NCI-H146 (cell line): Measurements from ENCODE around the gene EGR1.

Experiments used
- DNase-seq: peaks from one replicate; lab custom pipeline; 2025; lab: John Stamatoyannopoulos, UW

Gene EGR1

GRCh38 chr5:138453590-138453989 is 11.7 kb upstream of the EGR1 start:
- DNase-seq = no peak

- DNase-seq = no peak
Measured at GRCh38 chr5:138454121-138454520, 11.2 kb upstream of the EGR1 start.

DNA sequence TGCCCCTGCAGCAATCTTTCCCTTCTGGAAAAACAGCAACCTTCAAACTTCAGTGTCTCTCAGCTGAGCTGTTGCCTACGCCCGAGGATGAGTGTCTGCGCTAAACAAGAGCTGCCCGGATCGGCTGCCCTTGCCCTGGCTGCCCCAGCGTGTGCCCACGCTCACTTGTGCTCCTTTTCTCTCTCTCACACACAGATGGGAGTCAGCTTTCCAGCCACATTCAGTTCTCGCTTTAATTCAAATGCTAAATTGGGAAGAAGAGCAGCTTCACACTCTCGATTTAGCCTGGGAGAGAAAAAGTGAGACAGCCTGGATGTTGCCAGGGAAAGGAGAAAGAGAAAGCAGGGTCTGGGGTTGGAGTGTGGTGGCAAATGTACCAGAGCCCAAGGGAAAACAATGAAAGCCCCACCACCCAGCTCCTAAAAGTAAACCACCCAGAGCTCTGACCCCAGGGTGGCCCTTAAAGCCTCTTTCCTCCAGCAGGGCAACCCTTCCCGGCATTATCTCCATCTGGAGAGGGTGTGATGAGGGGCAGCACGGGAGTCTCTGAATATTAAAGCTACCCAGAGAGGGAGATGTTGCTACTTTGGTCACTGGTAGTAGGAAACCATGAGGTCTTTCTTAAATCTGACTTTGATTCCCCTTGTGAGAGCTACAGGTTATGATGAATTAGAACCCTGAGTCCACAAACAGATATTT is 9.9 kb upstream of the EGR1 start:
- DNase-seq = no peak

DNA sequence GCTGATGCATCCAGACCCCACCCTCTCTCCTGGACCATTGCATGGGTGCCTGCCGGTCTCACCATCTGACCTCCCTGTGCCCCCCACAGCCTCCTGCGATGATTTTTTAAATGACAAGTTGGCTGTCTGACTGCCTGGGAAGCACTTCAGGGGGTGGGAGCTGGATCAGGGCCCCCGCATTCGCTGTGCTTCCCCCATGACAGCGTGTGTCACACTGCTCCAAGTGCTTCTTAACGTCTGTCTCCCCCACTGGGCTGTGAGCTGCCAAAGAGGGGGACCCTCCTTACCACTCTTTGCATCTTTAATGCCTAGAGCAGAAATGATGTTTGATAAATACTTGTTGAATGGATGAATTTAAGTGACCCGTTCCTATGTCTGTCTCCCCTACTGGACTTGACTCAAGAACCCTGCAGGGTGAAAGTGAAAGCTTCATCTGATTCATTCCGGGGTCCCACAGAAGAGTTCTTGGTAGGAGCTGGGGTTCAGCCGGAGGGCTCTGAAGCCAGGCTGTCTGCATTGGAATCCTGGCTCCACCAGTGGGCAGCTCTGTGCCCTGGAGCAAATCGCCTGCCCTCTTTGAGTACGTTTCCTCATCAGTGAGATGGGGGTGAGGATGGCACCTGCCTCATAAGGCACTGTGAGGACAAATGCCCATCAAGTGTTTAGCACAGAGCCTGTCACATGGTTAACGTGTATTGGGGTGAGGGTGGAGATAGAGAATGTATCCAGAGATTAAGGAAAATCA is 7.6 kb upstream of the EGR1 start:
- DNase-seq = no peak

DNA sequence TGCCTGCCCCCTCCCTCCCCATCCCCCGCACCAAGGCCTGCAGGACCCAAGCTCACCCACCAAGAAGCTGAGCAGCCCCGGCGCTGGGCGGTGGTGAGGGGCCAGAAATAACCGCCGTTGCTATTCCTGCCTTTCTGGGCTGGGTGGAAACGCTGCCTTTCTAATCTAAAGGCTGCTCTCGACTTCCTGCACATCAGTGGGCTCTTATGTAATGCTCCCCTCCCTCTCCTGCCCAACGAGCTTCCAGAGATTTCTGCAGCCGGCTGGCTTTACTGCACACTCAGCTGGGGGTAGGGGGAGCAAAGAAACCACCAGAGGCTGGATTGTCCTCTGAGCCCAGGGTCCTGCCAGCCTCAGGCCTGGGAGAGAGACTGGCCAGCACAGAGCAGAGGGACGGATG is 6.9 kb upstream of the EGR1 start:
- DNase-seq = no peak

DNA sequence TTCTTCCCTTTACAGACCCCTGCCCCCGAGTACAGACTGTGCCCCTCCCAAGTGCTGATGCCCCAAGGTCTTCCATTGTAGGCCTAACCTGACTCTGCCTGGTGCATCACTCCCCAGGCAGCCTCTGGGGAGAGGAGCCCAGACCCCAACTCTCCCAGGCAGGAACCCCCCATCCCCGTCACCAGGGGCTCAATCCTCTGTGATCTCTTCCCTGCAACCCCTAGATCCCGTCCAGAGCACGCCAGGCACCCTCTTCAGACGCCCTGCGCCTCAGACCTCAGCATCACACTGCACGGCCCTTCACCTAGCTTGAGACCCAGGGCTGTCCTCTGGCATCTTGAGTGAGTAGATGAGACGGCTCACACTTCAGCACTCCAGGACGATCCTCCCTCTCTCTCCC is 6.4 kb upstream of the EGR1 start:
- DNase-seq = no peak

DNA sequence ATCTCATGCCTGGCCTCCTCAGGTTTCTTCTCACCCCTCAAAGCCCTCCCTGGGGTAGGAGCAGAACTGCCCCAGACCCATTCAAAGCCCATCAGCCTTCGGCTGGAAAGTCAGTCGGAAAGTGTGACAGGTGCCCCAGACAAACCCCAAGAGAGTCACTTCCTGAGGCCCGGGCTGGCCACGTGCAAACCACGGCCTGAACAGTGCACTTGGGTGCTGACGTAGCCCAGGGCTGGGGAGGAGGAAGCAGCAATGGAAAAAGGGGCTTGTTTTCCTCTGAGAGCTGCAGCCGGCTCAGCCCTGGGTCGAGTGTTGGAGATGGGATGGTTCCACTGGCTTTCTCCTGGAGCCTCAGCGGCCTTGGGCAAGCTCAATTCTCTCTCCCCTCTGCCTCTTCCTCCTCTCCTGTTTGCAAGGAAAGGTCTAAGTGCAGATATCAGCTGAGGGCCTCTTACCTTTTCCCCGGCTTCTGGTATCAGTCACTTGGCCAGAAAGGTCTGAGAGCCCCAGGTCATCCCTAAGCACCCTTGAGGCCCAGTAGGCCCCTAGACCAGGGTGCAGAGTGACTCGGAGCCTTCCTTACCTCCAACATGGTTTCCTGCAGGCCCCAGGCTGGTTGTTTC is 5.9 kb upstream of the EGR1 start:
- DNase-seq = no peak

- DNase-seq = no peak
Measured at GRCh38 chr5:138460032-138460693, 5.1 kb upstream of the EGR1 start.

- no peak for DNase-seq
Measured at GRCh38 chr5:138461343-138462125, 3.7 kb upstream of the EGR1 start.

- DNase-seq = peak; percentile 14
Measured at GRCh38 chr5:138463419-138464007, 1.8 kb upstream of the EGR1 start.

GRCh38 chr5:138464008-138464387 is 1.3 kb upstream of the EGR1 start:
- DNase-seq = peak; percentile 82

GRCh38 chr5:138464388-138465260 is 655 bp upstream of the EGR1 start:
- peak; percentile 98 for DNase-seq

DNA sequence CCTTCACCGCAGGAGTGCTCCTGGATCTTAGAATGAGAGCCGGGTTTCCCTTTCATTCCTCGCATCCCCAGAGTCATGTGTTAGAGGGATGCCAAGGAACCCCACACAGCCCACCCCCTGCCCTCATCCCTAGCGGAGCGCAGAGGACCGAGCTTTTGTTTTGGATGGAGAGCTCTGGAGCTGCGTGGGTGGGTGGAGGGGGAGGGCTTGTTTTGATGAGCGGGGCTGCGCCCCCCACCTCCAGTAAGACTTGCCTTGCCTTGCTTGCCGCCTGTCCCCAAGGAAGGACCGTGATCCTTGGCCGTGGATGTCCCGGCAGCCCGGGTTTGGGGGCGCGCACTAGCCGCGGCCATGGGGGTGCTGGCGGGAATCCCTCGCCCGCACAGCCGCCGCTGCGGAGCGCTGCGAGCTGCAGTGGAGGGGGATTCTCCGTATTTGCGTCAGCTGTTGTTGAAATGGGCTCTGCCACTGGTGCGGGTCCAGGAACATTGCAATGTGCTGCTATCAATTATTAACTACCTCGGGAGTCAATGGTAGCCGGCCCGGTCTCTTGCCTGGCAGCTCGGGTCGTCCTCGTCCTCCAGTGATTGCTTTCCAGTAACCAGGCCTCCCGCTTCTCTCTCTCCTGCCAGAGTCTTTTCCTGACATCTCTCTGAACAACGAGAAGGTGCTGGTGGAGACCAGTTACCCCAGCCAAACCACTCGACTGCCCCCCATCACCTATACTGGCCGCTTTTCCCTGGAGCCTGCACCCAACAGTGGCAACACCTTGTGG is 1.0 kb downstream of the EGR1 start:
- no peak for DNase-seq

GRCh38 chr5:138466900-138467710 is 1.8 kb downstream of the EGR1 start:
- no peak for DNase-seq

GRCh38 chr5:138467711-138468132 is 2.4 kb downstream of the EGR1 start:
- DNase-seq = no peak

DNA sequence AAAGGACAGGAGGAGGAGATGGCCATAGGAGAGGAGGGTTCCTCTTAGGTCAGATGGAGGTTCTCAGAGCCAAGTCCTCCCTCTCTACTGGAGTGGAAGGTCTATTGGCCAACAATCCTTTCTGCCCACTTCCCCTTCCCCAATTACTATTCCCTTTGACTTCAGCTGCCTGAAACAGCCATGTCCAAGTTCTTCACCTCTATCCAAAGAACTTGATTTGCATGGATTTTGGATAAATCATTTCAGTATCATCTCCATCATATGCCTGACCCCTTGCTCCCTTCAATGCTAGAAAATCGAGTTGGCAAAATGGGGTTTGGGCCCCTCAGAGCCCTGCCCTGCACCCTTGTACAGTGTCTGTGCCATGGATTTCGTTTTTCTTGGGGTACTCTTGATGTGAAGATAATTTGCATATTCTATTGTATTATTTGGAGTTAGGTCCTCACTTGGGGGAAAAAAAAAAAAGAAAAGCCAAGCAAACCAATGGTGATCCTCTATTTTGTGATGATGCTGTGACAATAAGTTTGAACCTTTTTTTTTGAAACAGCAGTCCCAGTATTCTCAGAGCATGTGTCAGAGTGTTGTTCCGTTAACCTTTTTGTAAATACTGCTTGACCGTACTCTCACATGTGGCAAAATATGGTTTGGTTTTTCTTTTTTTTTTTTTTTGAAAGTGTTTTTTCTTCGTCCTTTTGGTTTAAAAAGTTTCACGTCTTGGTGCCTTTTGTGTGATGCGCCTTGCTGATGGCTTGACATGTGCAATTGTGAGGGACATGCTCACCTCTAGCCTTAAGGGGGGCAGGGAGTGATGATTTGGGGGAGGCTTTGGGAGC is 3.1 kb downstream of the EGR1 start:
- DNase-seq = no peak

DNA sequence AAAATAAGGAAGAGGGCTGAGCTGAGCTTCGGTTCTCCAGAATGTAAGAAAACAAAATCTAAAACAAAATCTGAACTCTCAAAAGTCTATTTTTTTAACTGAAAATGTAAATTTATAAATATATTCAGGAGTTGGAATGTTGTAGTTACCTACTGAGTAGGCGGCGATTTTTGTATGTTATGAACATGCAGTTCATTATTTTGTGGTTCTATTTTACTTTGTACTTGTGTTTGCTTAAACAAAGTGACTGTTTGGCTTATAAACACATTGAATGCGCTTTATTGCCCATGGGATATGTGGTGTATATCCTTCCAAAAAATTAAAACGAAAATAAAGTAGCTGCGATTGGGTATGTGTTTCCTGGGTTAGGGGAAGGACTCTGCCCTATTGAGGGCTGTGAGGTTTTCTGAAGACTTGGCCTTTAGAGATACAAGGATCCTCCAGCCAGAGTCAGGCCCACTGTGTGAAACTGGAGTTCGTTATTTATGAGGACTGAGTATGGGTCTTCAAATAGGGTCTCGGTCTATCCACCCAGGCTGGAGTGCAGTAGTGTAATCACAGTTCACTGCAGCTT is 3.8 kb downstream of the EGR1 start:
- DNase-seq = no peak
